GM18498 (cell line): ENCODE results near the gene AARS2.
"Not testable (repeated sequence)": the region's sequence is repeated elsewhere in the genome, so short reads cannot be mapped to it uniquely, and the experiment has no call there.

Experiments used
- ATAC-seq: cut with Tn5 transposase; IDR thresholded peaks from one replicate; pipeline ENCODE4 v1.9.1; 2021; ENCODE audit warnings: mild to moderate bottlenecking, moderate library complexity; ENCODE audit not compliant: unreplicated experiment

Gene AARS2

GRCh38 chr6:44312901-44313788 is at the start of gene AARS2:
Gene AARS2 (minus strand): TSS chr6:44313347. CDS start chr6:44313323, 24 bp downstream.
- ATAC-seq = peak; percentile 92

GRCh38 chr6:44361947-44362346 is 48.8 kb upstream of the AARS2 start:
- no peak for ATAC-seq

- ATAC-seq = no peak
Observed at GRCh38 chr6:44359973-44360372, 46.8 kb upstream of the AARS2 start.

- no peak for ATAC-seq
Observed at GRCh38 chr6:44356487-44356886, 43.3 kb upstream of the AARS2 start.

GRCh38 chr6:44355640-44356039 is 42.5 kb upstream of the AARS2 start:
- ATAC-seq = no peak

GRCh38 chr6:44353336-44353735 is 40.2 kb upstream of the AARS2 start:
- no peak for ATAC-seq

GRCh38 chr6:44352259-44352658 is 39.1 kb upstream of the AARS2 start:
- no peak for ATAC-seq

- ATAC-seq = not testable (repeated sequence)
Observed at GRCh38 chr6:44350650-44350994, 37.5 kb upstream of the AARS2 start.

GRCh38 chr6:44349904-44350649 is 36.9 kb upstream of the AARS2 start:
- no peak for ATAC-seq

GRCh38 chr6:44346818-44347217 is 33.7 kb upstream of the AARS2 start:
- not testable (repeated sequence) for ATAC-seq

GRCh38 chr6:44342489-44342888 is 29.3 kb upstream of the AARS2 start, which contains the start of gene SPATS1:
Gene SPATS1 (plus strand): TSS chr6:44342650. CDS start chr6:44343096, 446 bp downstream.
- ATAC-seq = no peak

- no peak for ATAC-seq
Observed at GRCh38 chr6:44342052-44342451, 28.9 kb upstream of the AARS2 start.

- no peak for ATAC-seq
Observed at GRCh38 chr6:44341095-44341890, 28.1 kb upstream of the AARS2 start.

GRCh38 chr6:44339763-44340625 is 26.8 kb upstream of the AARS2 start:
- no peak for ATAC-seq

- ATAC-seq = no peak
Observed at GRCh38 chr6:44339301-44339700, 26.2 kb upstream of the AARS2 start.

GRCh38 chr6:44338228-44339122 is 25.3 kb upstream of the AARS2 start:
- ATAC-seq = peak; percentile 61

- no peak for ATAC-seq
Observed at GRCh38 chr6:44335631-44336030, 22.5 kb upstream of the AARS2 start.

- no peak for ATAC-seq
Observed at GRCh38 chr6:44333942-44334341, 20.8 kb upstream of the AARS2 start.

GRCh38 chr6:44333273-44333919 is 20.2 kb upstream of the AARS2 start:
- ATAC-seq = no peak
